NCI-H1048 (cell line): ENCODE results near the gene XG.
"Not testable (repeated sequence)": the region's sequence is repeated elsewhere in the genome, so short reads cannot be mapped to it uniquely, and the experiment has no call there.

Experiments
- DNase-seq: peaks from one replicate; lab custom pipeline; 2025; lab: John Stamatoyannopoulos, UW

Gene XG, protein sequence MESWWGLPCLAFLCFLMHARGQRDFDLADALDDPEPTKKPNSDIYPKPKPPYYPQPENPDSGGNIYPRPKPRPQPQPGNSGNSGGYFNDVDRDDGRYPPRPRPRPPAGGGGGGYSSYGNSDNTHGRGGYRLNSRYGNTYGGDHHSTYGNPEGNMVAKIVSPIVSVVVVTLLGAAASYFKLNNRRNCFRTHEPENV

DNA sequence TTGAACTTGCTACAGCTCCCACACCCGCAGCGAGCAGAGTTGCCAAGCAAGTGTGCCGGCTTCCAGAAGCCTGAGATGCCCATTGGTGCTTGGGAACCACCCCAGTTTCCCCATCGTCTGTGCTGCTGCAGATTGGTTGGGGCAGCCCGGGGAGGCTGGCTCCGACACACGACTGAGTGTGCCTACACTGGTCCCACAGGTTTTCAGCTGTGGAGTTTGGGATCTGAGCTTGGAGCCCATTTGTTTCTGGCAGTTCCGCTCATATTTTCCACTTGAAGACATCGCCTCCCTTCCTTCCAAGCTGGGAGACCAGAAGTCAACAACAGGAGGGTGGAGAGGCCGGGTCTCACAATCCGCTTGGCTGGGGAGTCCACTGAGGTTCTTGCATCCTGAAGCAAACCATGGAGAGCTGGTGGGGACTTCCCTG, at the start of gene XG:
Gene XG (plus strand): TSS at position 167 of the 427 bp plus-strand sequence. CDS start 235 bp downstream, at position 402.
- DNase-seq, result not testable (repeated sequence)

DNA sequence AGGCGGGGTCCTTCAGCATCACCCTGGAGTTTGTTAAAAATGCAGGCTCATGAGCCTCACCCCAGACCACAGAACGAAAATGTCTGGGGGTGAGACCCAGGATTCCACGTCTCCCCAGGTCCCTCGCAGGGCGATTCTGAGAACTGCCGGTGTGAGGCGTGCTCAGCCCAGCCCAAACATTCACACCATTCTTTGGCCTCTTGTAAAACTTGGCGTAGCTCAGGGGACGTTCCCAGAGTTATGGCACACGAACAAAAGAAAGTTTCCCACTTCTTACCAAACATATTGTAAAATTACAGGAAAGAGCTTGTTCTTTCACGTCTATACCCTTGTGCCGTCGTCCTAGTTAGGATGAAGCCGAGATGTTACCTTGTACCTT, 47.9 kb upstream of the XG start:
- no peak for DNase-seq

DNA sequence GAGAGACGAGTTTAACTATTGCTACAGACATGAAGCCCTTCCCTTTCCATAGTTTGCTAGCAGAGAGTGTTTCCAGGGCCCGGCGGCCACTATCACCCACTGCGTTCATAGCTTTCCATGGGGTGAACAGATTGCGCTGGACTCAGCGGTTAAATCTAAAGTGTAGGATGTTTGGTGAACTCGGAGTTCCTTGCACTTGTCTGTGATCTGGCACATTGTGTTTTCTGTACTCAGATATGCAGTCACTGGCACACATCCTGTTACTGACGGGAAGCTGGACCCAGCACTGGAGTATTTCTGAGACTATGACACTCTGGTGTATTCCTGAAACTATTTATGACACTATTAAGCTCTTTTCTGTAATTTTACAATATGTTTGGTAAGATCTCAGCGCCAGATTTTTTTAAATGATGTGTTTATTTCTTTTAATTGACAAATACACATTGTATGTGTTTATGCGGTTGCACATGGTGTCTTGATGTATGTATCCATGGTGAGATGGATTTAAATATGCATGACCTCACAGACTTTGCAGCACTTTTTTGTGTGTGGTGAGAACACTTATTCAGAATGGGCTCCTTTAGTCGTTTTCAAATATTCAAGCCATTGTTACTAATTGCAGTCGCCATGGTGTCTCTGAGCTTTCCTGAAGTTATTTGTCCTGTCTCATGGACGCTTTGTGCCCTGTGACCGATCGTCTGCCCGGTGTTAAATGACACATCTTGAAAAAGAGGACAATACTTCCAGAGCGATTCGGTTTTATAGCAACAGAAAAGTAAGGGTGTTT, 46.6 kb upstream of the XG start:
- no peak for DNase-seq

DNA sequence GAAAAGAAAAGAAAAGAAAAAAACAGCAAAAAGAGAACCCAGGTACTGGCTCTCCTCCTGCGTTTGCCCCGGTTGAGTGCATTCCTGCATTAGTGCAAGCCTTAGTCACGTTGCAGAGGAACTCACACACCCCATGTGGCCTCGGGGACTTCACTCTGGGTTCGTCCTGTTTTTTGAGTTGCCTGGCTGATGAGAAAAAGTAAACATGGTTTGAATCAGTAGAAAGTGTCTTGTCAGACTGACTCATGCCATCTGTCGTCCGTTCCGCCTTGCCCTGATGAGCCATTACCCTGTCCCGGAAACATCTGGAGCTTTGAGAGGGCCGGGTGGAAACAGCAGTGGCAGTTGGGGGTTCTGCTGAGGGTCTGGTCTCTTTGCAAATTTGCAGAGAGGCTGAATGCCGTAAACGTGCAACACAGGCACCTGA, 44.5 kb upstream of the XG start:
- DNase-seq, result no peak

DNA sequence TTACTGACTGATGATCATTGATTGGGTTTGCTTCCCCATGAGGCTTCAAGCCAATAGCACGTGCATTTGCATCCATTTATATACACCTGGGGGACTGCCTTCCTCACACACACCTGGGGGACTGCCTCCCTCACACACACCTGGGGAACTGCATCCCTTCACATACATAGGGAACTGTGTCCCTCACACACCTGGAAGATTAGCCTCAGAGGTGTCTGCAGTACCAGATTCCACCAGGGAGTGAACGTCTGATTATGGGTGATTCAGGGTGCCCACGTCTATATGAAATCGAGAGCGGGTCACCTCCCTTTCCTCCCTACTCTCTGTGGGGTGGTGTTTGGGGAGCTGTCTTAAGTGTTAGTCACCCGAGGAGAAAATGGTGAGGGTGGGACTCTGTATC, 43.8 kb upstream of the XG start:
- DNase-seq, result no peak

DNA sequence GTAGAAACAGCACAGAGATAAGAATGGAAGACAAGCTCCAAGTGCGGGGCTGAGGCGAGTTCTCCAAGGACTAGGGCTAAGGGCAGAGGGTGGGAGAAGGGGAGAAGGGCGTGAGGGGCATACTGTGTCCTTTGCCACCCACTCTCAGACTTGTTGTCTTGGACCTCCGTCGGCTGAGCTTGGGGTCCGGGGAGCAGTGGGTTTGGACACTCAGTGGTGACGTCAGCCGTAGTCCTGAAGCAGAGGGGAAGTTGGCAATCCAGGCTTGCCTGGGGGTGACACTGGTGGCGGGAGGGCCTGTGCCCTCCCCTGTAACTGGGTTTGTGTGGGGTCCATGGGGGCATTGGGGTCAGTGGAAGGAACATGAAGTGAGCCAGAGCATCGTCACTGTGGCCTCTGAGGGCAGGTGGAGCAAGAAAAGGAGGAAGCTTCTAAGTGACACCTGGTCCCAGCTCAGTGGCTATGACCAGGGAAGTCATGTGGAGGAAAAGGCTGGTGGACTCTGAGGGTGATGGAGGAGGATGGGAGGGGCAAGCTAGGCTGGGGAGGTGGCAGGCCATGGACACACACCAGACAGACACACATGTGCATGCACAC, 43.1 kb upstream of the XG start:
- DNase-seq, result no peak

DNA sequence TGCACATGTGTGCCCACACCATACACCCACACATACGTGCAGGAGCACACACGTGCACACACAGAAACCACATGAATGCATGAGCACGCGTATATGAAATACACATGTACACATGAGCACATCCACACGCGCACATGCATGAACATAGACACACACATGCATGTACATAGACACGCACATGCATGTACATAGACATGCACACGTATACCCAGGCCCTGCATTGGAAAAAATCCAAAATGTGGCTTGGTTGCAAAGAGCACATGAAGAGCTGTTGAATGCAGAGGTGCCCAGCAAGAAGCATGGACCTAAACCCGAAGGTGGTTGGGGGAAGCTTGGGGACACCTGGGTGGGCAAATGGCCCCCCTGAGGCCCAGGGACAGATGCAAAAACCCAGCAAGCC, 42.3 kb upstream of the XG start:
- no peak for DNase-seq

DNA sequence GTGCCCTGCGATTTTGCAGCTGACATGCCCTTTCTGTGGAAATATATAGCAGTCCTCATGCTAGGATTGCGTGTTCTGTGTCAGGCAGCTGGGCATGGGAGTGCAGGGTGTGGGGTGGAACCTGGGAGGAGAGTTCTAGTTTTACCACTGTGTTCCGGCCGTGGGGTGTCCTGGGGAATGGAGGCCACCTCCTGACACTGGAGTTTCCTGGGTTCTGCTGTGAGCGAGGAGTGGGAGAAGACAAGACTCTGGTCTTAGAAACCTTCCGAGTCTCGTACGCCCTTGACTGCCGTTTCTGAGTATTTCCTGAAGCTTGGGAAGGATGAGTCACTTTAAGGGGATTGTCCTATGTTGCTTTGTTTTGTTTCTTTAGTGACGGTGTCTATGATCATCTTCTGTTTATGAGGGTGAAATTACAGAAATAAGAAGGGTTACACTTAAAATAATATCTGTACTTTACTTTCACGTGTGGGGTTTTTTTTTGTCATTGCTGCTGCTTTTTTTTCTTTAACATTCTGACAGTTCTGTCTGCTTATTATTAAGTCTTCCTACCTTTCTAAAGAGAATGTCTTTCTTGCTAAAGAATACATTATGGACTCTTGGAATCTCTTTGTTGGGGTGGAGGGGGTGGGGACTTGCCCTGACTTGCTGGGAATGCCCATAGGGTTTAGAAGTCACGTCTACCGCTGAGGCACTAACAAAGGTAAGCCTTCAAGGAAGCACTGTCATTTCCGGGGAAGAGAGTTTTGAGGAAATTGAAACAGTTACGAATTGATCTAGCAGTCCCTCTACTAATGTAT, 41.6 kb upstream of the XG start:
- DNase-seq, result no peak

DNA sequence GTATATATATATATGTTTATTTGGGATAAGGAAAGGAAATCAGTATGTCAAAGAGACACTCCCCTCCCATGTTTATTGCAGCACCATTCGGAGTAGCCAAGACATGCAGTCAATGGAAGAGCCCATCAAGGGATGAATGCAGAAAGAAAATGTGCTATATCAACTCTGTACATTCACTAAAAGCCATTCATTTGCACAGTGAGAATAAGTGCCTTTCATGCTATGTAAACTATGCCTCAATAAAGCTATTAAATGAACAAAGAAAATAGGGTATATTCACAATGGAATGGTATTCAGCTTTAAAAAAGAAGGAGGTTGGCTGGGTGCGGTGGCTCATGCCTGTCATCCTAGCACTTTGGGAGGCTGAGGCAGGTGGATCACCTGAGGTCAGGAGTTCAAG, 40.4 kb upstream of the XG start:
- no peak for DNase-seq

DNA sequence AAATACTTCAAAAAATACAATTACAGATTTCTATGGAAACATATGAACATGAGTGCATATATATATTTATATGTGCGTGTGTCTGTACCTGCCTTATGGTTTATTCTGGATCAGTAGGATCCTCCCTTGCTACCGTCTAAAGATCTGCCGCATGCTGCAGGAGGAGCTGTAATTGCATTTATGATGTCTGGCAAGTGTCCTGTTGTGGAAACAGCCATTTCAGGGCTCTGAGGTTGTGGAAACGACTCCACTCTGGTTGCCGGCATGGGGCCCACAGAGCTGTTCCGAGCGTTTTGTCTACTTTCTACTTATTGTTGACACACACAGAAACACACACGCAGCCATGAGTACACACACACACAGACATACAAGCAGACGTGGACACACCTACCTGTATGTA, 39.4 kb upstream of the XG start:
- DNase-seq, result no peak

DNA sequence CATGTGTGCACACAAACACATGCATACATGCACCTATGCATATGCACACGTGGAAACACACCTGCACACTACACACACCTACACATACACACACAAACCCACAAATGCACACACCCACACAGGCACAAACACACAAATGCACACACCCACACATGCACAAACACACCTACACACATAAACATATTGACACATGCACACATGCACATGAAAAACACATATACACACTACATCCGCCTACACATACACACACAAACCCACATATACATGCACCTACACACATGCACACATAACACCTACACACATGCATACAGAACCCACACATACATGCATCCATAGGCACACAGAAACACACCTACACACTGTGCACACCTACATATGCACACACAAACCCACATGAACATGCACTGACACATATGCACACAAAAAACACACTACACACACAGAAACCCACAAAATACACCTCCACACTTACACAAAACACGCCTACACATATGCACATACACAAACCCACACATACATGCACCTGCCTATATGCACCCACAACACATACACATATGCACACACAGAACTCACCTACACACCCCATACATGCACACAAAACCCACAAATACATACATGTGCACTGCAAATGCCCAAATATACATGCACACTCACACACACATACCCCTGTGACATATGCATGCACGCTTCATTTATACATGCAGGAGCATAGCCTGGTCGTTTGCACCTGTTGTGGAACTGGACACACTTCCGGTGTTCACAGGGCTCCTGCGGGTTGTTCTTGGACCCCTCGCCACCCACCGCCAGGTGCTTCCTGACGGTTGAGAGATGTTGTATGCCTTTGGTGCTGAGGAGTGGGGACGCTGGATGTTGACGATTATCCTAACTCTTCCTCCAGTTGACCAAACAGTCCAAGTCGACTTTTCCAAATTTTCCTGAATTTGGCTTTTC, 38.7 kb upstream of the XG start:
- DNase-seq, result no peak

DNA sequence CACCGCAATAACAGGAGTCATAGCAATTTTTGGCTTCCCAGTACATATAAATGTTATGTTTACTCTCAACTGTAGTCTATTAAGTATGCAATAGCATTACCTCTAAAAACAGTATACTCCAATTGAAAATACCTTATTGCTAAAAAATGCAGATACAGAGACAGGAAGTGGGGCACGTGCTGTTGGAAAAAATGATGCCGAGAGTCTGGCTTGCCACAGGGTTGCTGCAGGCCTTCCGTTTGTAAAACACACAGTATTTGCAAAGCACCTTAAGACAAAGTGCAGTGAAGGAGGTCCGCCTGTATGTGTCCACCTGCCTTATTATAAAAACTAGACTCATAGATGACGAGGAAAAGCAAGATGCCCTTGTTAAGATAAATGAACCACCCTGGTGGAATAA, 37.3 kb upstream of the XG start:
- DNase-seq, result no peak

DNA sequence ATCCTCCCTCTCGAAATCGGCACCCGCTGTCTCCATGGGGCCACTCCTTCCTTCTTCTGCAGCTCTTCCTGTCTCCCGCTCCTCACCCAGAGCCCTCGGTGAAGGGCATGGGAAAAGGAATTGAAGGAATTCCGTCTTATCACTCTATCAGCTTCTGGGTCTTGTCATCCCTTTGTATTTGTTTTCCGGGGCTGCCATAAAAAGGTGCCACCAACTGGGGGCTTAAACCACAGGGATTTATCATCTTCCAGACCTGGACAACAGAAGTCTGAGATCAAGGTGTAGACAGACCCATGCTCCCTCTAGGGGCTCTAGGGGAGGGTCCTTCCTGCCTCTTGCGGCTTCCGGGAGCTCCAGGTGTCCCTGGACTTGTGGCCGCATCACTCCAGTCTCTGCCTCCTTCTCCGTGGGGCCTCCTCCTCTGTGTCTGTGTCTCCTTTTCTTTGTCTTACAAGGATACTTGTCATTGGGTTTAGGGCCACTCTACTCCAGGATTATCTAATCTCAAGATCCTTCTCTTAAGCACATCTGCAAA, 36.7 kb upstream of the XG start:
- no peak for DNase-seq

DNA sequence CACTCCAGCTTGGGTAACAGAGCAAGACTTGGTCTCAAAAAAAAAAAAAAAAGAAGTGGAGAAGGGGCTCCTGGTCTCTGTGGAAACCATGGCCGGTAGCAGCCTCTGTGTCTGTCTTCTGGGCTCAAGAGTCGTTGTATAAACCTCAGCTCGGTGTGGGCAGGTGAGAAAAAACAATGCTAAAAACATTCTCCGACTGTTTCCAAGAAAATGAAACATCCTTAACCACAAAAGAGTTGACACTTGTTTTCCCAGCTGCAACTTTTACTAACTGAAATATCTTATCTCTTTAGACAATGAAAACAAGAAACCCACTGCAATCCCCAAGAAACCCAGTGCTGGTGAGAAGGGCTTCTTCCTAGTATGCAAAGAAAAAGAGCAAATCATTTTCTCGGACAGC, 34.5 kb upstream of the XG start:
- no peak for DNase-seq

DNA sequence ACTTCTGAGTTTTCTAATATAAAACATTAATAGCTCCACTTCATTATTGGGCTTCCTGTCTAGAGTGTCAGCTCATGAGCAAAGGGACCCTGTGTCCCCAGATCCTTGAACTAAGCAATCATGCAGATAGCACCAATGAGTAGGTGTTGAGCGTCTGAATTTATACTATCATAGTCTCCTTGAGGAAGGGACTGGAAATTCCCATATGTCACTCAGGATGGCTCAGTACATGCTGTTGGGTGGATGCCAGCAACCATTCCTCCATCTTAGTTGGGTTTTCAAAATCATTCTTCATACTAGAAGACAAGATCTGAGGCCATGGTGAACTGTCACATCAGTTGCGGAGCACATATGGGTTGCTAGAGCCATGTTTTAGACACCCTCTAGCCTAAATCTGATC, 33.0 kb upstream of the XG start:
- no peak for DNase-seq

DNA sequence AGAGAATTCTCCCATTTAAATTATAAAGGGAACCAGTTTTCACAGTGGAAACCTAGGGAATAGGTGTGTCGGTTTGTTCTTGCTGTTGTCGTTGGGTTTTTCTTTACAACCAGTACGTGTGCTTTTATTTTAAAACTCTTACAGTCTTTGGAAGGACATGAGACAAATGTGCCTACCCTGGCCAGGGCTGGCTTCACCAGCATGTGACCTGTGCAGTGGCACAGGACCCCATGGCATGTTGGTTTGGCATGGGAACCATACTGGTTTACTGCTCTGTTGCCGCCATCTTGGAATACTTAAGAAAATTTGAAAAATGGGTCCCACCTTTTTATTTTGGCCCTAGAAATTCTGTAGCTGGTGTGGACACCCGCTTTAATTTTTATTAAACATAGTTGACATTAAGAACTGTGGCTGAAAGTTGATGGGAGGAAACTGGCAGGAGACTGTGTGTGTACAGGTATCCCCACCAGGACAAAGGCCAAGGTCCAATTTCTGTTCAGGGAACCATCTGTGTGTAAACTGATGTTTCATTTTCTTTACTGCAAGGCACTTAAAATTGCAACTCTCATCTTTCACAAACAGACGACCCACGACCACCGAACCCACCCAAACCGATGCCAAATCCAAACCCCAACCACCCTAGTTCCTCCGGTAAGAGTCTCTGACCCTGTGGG, 31.9 kb upstream of the XG start:
- DNase-seq, result no peak

DNA sequence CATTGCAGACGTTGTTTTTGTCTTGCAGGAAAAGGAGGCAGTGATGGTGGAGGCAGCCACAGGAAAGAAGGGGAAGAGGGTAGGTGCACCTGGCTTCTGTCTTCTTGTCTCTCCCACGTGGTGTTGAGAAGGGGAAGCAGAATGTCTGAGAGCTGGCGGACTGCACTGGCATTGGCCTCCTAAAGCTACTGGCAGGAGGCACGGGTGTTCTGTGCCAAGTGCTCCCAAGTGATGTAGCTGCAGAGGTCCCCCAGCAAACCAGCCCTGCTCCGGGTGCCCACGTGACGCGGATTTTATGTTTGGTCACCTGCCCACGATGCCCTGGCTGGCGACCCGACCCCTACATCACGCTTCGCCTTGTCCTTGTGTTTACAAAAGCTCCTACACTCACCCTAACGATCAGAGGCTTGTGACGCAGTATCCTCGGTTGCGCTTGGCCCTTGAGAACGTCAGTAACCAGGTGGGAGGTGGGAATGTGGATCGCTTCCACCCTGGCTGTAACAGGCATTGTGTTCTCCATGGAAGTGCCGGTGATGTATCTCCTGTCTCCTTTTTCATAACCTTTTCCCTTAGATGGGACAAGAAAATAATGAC, 28.5 kb upstream of the XG start:
- DNase-seq, result no peak

DNA sequence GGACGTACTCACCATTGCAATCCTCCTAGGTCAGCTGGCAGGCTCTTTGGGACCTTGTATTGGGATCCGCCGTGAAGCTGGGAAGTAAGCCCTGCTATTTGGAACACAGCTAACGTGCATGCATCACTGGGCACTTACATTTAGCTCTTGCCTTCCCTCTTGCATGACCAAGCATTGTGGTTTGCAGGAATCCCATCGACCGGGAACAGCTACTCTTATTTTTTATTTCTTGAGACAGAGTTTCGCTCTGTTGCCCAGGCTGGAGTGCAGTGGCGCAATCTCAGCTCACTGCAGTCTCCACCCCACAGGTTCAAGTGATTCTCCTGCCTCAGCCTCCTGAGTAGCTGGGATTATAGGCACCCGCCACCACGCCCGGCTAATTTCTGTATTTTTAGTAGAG, 24.6 kb upstream of the XG start:
- not testable (repeated sequence) for DNase-seq

DNA sequence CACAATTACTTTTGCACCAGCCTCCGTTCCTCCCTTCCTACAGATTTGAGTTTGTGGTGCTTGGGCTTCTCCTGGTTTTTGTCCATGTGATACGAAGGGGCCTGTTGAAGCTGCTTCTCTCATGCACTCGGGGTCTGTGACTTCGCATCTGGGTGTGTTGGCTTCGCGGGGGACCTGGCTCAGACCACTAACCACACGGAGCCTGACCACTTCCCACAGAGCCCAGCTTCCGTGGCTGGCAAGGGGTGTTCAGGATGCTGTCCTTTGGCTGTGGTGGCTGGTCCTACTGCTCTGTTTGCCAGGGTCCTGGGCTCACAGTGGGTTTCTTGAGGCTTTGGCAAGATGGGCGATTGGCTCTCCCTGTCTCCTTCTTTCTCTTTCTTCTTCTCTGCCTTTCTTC, 19.8 kb upstream of the XG start:
- no peak for DNase-seq

DNA sequence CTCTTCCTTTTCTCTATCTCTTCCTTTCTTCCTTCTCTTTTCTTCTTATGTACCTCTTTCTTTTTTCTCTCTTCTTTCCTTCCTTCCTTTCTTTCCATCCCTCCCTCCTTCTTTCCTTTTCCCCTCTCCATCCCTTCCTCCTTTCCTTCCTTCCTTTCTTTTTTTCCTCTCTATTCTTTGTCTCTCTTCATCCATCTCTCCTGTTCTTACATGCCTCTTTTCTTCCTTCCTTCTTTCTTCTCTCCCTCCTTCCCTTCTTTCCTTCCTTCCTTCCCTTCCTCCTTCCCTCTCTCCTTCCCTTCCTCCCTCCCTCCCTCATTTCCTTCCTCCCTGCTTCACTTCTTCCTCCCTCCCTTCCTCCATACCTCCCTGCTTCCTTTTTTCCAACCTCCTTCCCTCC, 19.2 kb upstream of the XG start:
- no peak for DNase-seq
